HEK293T (cell line): ENCODE data around the gene LAMTOR1.

ENCODE experiments used
- ELF4 ChIP-seq: fragments of 450-650 bp; IDR thresholded peaks from 2 replicates; pipeline ENCODE4 v1.6.1; 2017; ENCODE audit warnings: antibody characterized with exemption
- FOXA1 ChIP-seq: fragments of 450-650 bp; IDR thresholded peaks from 2 replicates; pipeline ENCODE4 v1.6.1; 2016; ENCODE audit warnings: mild to moderate bottlenecking
- HDGF ChIP-seq: fragments of 450-650 bp; IDR thresholded peaks from 2 replicates; pipeline ENCODE4 v1.6.1; 2017; ENCODE audit warnings: antibody characterized with exemption, borderline replicate concordance
- NFRKB ChIP-seq: fragments of 450-650 bp; IDR thresholded peaks from 2 replicates; pipeline ENCODE4 v1.6.1; 2016; ENCODE audit warnings: mild to moderate bottlenecking, moderate library complexity
- SUZ12 ChIP-seq: fragments of 450-650 bp; IDR thresholded peaks from 2 replicates; pipeline ENCODE4 v1.6.1; 2016; ENCODE audit warnings: mild to moderate bottlenecking

- no peak for TF ChIP-seq FOXA1
- TF ChIP-seq ELF4 = no peak
- no peak for TF ChIP-seq HDGF
- TF ChIP-seq NFRKB = no peak
- TF ChIP-seq SUZ12 = no peak
These were observed 20.1 kb upstream of the LAMTOR1 start for GRCh38 chr11:72123117-72123653.
